Subcutaneous abdominal adipose tissue (tissue), 5 donors: ENCODE measurements around the gene VPS39.

Experiments
- H3K27ac ChIP-seq: one replicate; pipeline ENCODE4 v1.7.0; 2013; ENCODE audit warnings: low read depth, mild to moderate bottlenecking, inconsistent platforms, low read length, moderate library complexity
- H3K27me3 ChIP-seq, 5 donors: one replicate each; pipeline ENCODE4 v1.7.0; 2013; ENCODE audit warnings: low read length in 5 of 5, inconsistent platforms in 1 of 5; ENCODE audit not compliant: control insufficient read depth in 5 of 5, insufficient read depth in 4 of 5
- H3K36me3 ChIP-seq, 5 donors: one replicate each; pipeline ENCODE4 v1.7.0; 2013; ENCODE audit warnings: low read length in 5 of 5; ENCODE audit not compliant: control insufficient read depth in 5 of 5, insufficient read depth in 5 of 5
- H3K4me1 ChIP-seq, 5 donors: one replicate each; pipeline ENCODE4 v1.7.0; 2013; ENCODE audit warnings: low read length in 5 of 5, mild to moderate bottlenecking in 3 of 5, moderate library complexity in 1 of 5; ENCODE audit not compliant: control insufficient read depth in 5 of 5, insufficient read depth in 5 of 5
- H3K4me3 ChIP-seq, 5 donors: one replicate each; pipeline ENCODE4 v1.7.0; 2013; ENCODE audit warnings: low read length in 5 of 5, low read depth in 1 of 5
- H3K9ac ChIP-seq, 5 donors: one replicate each; pipeline ENCODE4 v1.7.0; 2013; ENCODE audit warnings: low read length in 5 of 5, mild to moderate bottlenecking in 4 of 5, moderate library complexity in 3 of 5
- H3K9me3 ChIP-seq, 5 donors: one replicate each; pipeline ENCODE4 v1.7.0; 2013; ENCODE audit warnings: low read length in 5 of 5; ENCODE audit not compliant: control insufficient read depth in 5 of 5
- donor health status: healthy.
- donor health status: healthy.
- donor health status: healthy.
- donor health status: healthy.
- donor health status: healthy.

The VPS39 gene

GRCh38 chr15:42133886-42134502, 74.1 kb downstream of the VPS39 start:
- H3K4me1 ChIP-seq: no peaks in the 10 kb centered on the region
- no peak overlapping the region for H3K9ac ChIP-seq
- no peak overlapping the region for H3K4me3 ChIP-seq
- peaks cover 4 to 16% (median 6%) of the 10 kb centered on the region in 5 donors for H3K27me3 ChIP-seq
- H3K36me3 ChIP-seq: no peaks in the 10 kb centered on the region
- H3K9me3 ChIP-seq: peaks cover 0 to under 1% (median 0%) of the 10 kb centered on the region in 5 donors
- no peak overlapping the region for H3K27ac ChIP-seq

- Histone ChIP-seq H3K36me3 (no peaks in the 10 kb centered on the region), H3K4me1 (no peaks in the 10 kb centered on the region), H3K27me3 (peaks cover 4 to 16% (median 6%) of the 10 kb centered on the region in 5 donors), H3K4me3 (no peak overlapping the region), H3K9me3 (no peaks in the 10 kb centered on the region), H3K9ac (no peak overlapping the region), H3K27ac (no peak overlapping the region)
These were observed 74.7 kb downstream of the VPS39 start for GRCh38 chr15:42133356-42133755.

- Histone ChIP-seq H3K27ac (no peak overlapping the region), H3K27me3 (peaks cover 4 to 16% (median 6%) of the 10 kb centered on the region in 5 donors), H3K9ac (no peak overlapping the region), H3K4me3 (no peak overlapping the region), H3K36me3 (no peaks in the 10 kb centered on the region), H3K4me1 (no peaks in the 10 kb centered on the region), H3K9me3 (no peaks in the 10 kb centered on the region)
These were observed 76.0 kb downstream of the VPS39 start for GRCh38 chr15:42131826-42132806.

- no peaks in the 10 kb centered on the region for H3K36me3 ChIP-seq
- H3K9ac ChIP-seq: no peak overlapping the region
- H3K27me3 ChIP-seq: peaks cover 4 to 16% (median 6%) of the 10 kb centered on the region in 5 donors
- H3K9me3 ChIP-seq: no peaks in the 10 kb centered on the region
- H3K4me1 ChIP-seq: no peaks in the 10 kb centered on the region
- H3K4me3 ChIP-seq: no peak overlapping the region
- no peak overlapping the region for H3K27ac ChIP-seq
These were observed 77.1 kb downstream of the VPS39 start for GRCh38 chr15:42131006-42131405.

GRCh38 chr15:42130246-42130986, 77.7 kb downstream of the VPS39 start:
- H3K9me3 ChIP-seq: no peaks in the 10 kb centered on the region
- no peak overlapping the region for H3K9ac ChIP-seq
- H3K36me3 ChIP-seq: no peaks in the 10 kb centered on the region
- H3K4me3 ChIP-seq: no peak overlapping the region
- no peak overlapping the region for H3K27ac ChIP-seq
- H3K27me3 ChIP-seq: peaks cover 4 to 16% (median 6%) of the 10 kb centered on the region in 5 donors
- no peaks in the 10 kb centered on the region for H3K4me1 ChIP-seq

- Histone ChIP-seq H3K27me3 (peaks cover 4 to 16% (median 6%) of the 10 kb centered on the region in 5 donors), H3K4me3 (no peak overlapping the region), H3K27ac (no peak overlapping the region), H3K36me3 (no peaks in the 10 kb centered on the region), H3K9ac (no peak overlapping the region), H3K4me1 (no peaks in the 10 kb centered on the region), H3K9me3 (no peaks in the 10 kb centered on the region)
These were observed 78.7 kb downstream of the VPS39 start for GRCh38 chr15:42129364-42129763.

- Histone ChIP-seq H3K4me3 (no peak overlapping the region), H3K9ac (no peak overlapping the region), H3K27ac (no peak overlapping the region), H3K9me3 (no peaks in the 10 kb centered on the region), H3K36me3 (no peaks in the 10 kb centered on the region), H3K27me3 (peaks cover 4 to 16% (median 6%) of the 10 kb centered on the region in 5 donors), H3K4me1 (no peaks in the 10 kb centered on the region)
These were observed 79.6 kb downstream of the VPS39 start for GRCh38 chr15:42128476-42128875.

- Histone ChIP-seq H3K9ac (no peak overlapping the region), H3K27me3 (peaks cover 0 to 5% (median 0%) of the 10 kb centered on the region in 5 donors), H3K9me3 (no peaks in the 10 kb centered on the region), H3K27ac (no peak overlapping the region), H3K4me3 (no peak overlapping the region), H3K36me3 (no peaks in the 10 kb centered on the region), H3K4me1 (peaks cover 0 to 5% (median 3%) of the 10 kb centered on the region in 5 donors)
These were observed 84.6 kb downstream of the VPS39 start for GRCh38 chr15:42123546-42123945.

- H3K27ac ChIP-seq: no peak overlapping the region
These were observed 86.4 kb downstream of the VPS39 start for GRCh38 chr15:42121682-42122081.

More at GRCh38 chr15:42121682-42122081, 86.4 kb downstream of the VPS39 start:
- Histone ChIP-seq H3K9ac (no peak overlapping the region), H3K9me3 (no peaks in the 10 kb centered on the region), H3K4me3 (no peak overlapping the region), H3K4me1 (peaks cover 0 to 5% (median 3%) of the 10 kb centered on the region in 5 donors), H3K36me3 (no peaks in the 10 kb centered on the region), H3K27me3 (peaks cover 0 to 5% (median 0%) of the 10 kb centered on the region in 5 donors)
